ENCODE measurements around the gene PDX1. TPM values are rescaled to one million over a fixed set of nuclear protein-coding genes. Genes with fewer than 3 reads are reported as not detected.
"Not testable (repeated sequence)": the region's sequence is repeated elsewhere in the genome, so short reads cannot be mapped to it uniquely, and the experiment has no call there.

PDX1 gene
- total and polyA plus RNA-seq, 10 donors, result not detected

DNA sequence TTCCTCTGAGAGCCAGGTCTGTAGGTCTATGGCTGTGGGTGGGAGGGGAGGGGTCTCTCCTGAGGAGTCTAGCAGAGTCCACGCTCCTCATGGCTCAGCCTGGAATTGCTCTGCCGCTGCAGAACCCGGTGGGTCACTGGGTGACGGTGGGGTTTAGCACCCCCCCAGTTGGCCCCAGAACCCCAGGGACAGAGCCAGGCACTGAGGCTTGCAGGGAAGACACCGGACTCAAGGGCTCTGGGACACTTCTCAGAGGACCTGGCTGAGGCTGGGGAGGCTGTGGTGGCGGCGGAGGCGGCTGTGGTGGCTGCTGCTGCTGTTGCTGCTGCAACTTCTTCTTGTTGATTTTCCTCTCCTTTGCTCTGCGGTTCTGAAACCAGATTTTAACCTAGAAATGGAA is 43.2 kb downstream of the PDX1 start:
- TF ChIP-seq POLR2AphosphoS5 (IDR thresholded peaks at IDR 0.05), result no peak
- no peak for TF ChIP-seq POLR2A (IDR thresholded peaks at IDR 0.05)
- TF ChIP-seq, protein P1, sequence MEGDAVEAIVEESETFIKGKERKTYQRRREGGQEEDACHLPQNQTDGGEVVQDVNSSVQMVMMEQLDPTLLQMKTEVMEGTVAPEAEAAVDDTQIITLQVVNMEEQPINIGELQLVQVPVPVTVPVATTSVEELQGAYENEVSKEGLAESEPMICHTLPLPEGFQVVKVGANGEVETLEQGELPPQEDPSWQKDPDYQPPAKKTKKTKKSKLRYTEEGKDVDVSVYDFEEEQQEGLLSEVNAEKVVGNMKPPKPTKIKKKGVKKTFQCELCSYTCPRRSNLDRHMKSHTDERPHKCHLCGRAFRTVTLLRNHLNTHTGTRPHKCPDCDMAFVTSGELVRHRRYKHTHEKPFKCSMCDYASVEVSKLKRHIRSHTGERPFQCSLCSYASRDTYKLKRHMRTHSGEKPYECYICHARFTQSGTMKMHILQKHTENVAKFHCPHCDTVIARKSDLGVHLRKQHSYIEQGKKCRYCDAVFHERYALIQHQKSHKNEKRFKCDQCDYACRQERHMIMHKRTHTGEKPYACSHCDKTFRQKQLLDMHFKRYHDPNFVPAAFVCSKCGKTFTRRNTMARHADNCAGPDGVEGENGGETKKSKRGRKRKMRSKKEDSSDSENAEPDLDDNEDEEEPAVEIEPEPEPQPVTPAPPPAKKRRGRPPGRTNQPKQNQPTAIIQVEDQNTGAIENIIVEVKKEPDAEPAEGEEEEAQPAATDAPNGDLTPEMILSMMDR (IDR thresholded peaks at IDR 0.05 in 8 of 11, conservative IDR thresholded peaks at IDR 0.05 in 3 of 11), result no peak
- Histone ChIP-seq H3K4me3 (no peak overlapping the region), H3K9me3 (no peaks in the 10 kb centered on the region), H3K27ac (no peak overlapping the region), H3K27me3 (replicated peaks in 1 of 7) (peaks cover 4 to 100% (median 92%) of the 10 kb centered on the region in 7 donors), H3K4me1 (peaks cover 16 to 48% (median 36%) of the 10 kb centered on the region in 6 donors), H3K36me3 (no peaks in the 10 kb centered on the region)
- DNase-seq, result no peak
- intact Hi-C loops (cut with DNase I; ENCODE audit: low total_unique reads), result no loop called here
- 61 to 75% (median 64%) methylated on average over 8 to 9 of the region's 9 CpGs for WGBS, 5 donors

DNA sequence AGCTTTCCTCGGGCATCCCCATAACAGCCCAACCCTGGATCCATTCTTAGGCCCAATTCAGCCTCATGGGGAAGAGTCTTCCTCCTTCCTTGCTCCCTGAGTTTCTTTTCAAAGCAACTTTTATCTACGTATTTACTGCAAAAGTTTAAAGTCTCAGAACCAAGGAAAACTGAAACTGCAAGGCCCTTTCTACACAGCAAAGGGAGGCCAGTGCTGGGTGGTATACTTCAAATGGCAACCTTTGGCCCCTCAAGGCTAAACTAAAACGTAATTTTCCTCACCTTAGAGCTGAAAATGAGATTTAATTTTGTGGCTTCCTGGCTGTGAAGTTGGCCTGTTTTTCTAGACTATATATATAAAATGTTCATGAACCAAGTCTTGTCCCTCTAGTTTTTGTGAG is 43.7 kb downstream of the PDX1 start:
- Histone ChIP-seq H3K27me3 (replicated peaks in 1 of 7) (peaks cover 4 to 100% (median 92%) of the 10 kb centered on the region in 7 donors), H3K9me3 (no peaks in the 10 kb centered on the region), H3K4me3 (no peak overlapping the region), H3K27ac (no peak overlapping the region), H3K4me1 (peaks cover 18 to 53% (median 41%) of the 10 kb centered on the region in 6 donors), H3K36me3 (no peaks in the 10 kb centered on the region)
- TF ChIP-seq POLR2AphosphoS5 (IDR thresholded peaks at IDR 0.05), result no peak
- TF ChIP-seq POLR2A (IDR thresholded peaks at IDR 0.05), result no peak
- TF ChIP-seq, protein P1 (IDR thresholded peaks at IDR 0.05 in 8 of 11, conservative IDR thresholded peaks at IDR 0.05 in 3 of 11), result no peak
- DNase-seq, result no peak
- WGBS, 5 donors, result 54 to 71% (median 65%) methylated on average over 3 of the region's 3 CpGs
- intact Hi-C loops (cut with DNase I; ENCODE audit: low total_unique reads), result no loop called here

DNA sequence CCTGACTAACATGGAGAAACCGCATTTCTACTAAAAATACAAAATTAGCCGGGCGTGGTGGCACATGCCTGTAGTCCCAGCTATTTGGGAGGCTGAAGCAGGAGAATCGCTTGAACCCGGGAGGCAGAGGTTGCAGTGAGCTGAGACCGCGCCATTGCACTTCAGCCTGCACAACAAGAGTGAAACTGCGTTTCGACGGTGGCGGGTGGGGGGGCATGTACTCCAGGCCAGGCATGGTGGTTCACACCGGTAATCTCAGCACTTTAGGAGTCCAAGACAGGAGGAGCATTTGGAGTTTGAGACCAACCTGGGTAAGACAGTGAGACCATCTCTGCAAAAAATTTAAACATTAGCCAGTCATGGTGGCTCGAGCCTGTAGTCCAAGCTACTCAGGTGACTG is 44.4 kb downstream of the PDX1 start:
- H3K36me3 ChIP-seq; intact Hi-C loops (cut with DNase I; ENCODE audit: low total_unique reads); H3K9me3 ChIP-seq; DNase-seq; H3K4me3 ChIP-seq; H3K27ac ChIP-seq: not testable (repeated sequence)
- Histone ChIP-seq H3K4me1 (peaks cover 22 to 60% (median 48%) of the 10 kb centered on the region in 6 donors), H3K27me3 (replicated peaks in 1 of 7) (peaks cover 4 to 100% (median 92%) of the 10 kb centered on the region in 7 donors)
- 61 to 66% (median 63%) methylated on average over 13 of the region's 13 CpGs for WGBS, 5 donors

DNA sequence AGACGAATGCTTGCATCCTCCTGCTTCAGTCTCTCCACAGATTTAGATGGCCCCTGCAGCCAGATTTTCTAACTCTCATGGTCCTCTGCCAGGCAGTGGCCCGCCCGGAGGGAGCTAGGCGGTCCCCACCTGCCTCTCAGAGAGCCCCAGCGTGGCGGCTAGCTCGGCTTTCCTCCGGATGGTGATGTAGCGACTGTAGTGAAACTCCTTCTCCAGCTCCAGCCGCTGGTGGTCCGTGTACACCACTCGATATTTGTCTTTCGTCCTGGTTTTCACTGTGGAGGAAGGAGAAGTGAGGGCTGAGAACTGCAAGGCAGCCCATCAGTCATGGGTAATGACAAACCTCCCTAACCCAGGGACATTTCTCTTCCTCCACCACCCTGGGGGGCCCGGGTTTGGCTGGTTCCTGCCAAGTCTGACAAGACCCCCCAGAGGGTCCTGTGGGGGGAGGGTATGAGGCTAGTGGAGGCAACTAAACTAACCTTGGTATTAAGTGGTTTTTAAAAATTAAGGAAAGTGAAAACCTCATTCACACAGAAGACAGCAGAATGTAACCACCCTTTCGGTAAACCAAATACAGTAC is 45.0 kb downstream of the PDX1 start:
- 15 to 24% (median 19%) methylated on average over 14 to 15 of the region's 15 CpGs for WGBS, 5 donors
- TF ChIP-seq, protein P1 (IDR thresholded peaks at IDR 0.05 in 8 of 11, conservative IDR thresholded peaks at IDR 0.05 in 3 of 11), result no peak
- TF ChIP-seq POLR2A (IDR thresholded peaks at IDR 0.05), result no peak
- no peak for TF ChIP-seq POLR2AphosphoS5 (IDR thresholded peaks at IDR 0.05)
- Histone ChIP-seq H3K9me3 (no peaks in the 10 kb centered on the region), H3K27me3 (replicated peaks in 1 of 7) (peaks cover 4 to 100% (median 92%) of the 10 kb centered on the region in 7 donors), H3K36me3 (no peaks in the 10 kb centered on the region), H3K4me3 (no peak overlapping the region), H3K4me1 (peaks cover 21 to 57% (median 50%) of the 10 kb centered on the region in 6 donors), H3K27ac (no peak overlapping the region)
- intact Hi-C loops (cut with DNase I; ENCODE audit: low total_unique reads), result no loop called here
- no peak for DNase-seq

Data from spleen (tissue), 11 donors.